Neural cell (in vitro differentiated cells): ENCODE measurements around the gene LRRTM3. TPM values are rescaled to one million over a fixed set of nuclear protein-coding genes. Genes with fewer than 3 reads are reported as not detected.

Experiments
- H2AFZ ChIP-seq: fragments of 200-600, 300-800 bp; sonication (generic), shearing (Covaris generic); 2 replicates; pipeline ENCODE4 v1.6.0; 2014; ENCODE audit warnings: low read depth, mild to moderate bottlenecking, antibody characterized with exemption, low read length, moderate library complexity
- H3F3A ChIP-seq: fragments of 200-600 bp; shearing (Covaris generic); 2 replicates; pipeline ENCODE4 v1.6.1; 2016; ENCODE audit warnings: mild to moderate bottlenecking, moderate library complexity, mixed read lengths, antibody characterized with exemption, low read length; ENCODE audit not compliant: insufficient read depth, poor library complexity, severe bottlenecking
- H3K27ac ChIP-seq: fragments of 200-600, 300-800 bp; sonication (generic), shearing (Covaris generic); 2 replicates; pipeline ENCODE4 v1.5.1; 2014; ENCODE audit warnings: mild to moderate bottlenecking, low read length, moderate library complexity
- H3K27me3 ChIP-seq: fragments of 300-800, 200-600 bp; sonication (generic), shearing (Covaris generic); 2 replicates; pipeline ENCODE4 v1.6.0; 2014; ENCODE audit warnings: mild to moderate bottlenecking, low read depth, low read length, moderate library complexity; ENCODE audit not compliant: insufficient read depth
- H3K36me3 ChIP-seq: fragments of 300-800, 200-600 bp; sonication (generic), shearing (Covaris generic); 2 replicates; pipeline ENCODE4 v1.5.1; 2014; ENCODE audit warnings: mild to moderate bottlenecking, antibody characterized with exemption, low read length, moderate library complexity; ENCODE audit not compliant: insufficient read depth
- H3K4me2 ChIP-seq: fragments of 300-800, 200-600 bp; sonication (generic), shearing (Covaris generic); 2 replicates; pipeline ENCODE4 v1.6.0; 2014; ENCODE audit warnings: mild to moderate bottlenecking, low read length
- H3K4me3 ChIP-seq: fragments of 300-800, 200-600 bp; sonication (generic), shearing (Covaris generic); 2 replicates; pipeline ENCODE4 v1.5.1; 2014; ENCODE audit warnings: mild to moderate bottlenecking, low read length, moderate library complexity
- H3K79me2 ChIP-seq: fragments of 200-600 bp; shearing (Covaris generic); replicated peaks from 2 replicates; pipeline ENCODE4 v1.6.0; 2014; ENCODE audit warnings: mild to moderate bottlenecking, low read length, moderate library complexity; ENCODE audit not compliant: insufficient read depth
- H3K9ac ChIP-seq: fragments of 300-800, 200-600 bp; sonication (generic), shearing (Covaris generic); 2 replicates; pipeline ENCODE4 v1.6.1; 2016; ENCODE audit warnings: mild to moderate bottlenecking, low read length, mixed read lengths
- H3K9me2 ChIP-seq: fragments of 200-600 bp; shearing (Covaris generic); 2 replicates; pipeline ENCODE4 v1.6.1; 2016; ENCODE audit warnings: mild to moderate bottlenecking, low read length, mixed read lengths; ENCODE audit not compliant: insufficient read depth
- H3K9me3 ChIP-seq: fragments of 200-600, 300-800 bp; sonication (generic), shearing (Covaris generic); 2 replicates; pipeline ENCODE4 v1.6.1; 2016; ENCODE audit warnings: mild to moderate bottlenecking, mixed run types, low read length, moderate library complexity, mixed read lengths
- H4K20me1 ChIP-seq: fragments of 200-600 bp; shearing (Covaris generic); 2 replicates; pipeline ENCODE4 v1.6.1; 2016; ENCODE audit warnings: mild to moderate bottlenecking, mixed run types; ENCODE audit not compliant: insufficient read depth
- CTCF ChIP-seq: fragments of 450-650 bp; IDR thresholded peaks from 2 replicates; pipeline ENCODE4 v1.5.1; 2014; ENCODE audit warnings: antibody characterized with exemption, mild to moderate bottlenecking, moderate library complexity; ENCODE audit not compliant: poor library complexity, severe bottlenecking
- EP300 ChIP-seq: fragments of 450-650 bp; conservative IDR thresholded peaks from 2 replicates; pipeline ENCODE4 v1.6.1; 2014; ENCODE audit warnings: antibody characterized with exemption, mild to moderate bottlenecking, moderate library complexity; ENCODE audit not compliant: poor library complexity, severe bottlenecking
- EZH2 ChIP-seq: fragments of 200-600, 300-800 bp; shearing (Covaris generic), sonication (generic); IDR thresholded peaks from 2 replicates; pipeline ENCODE4 v1.6.1; 2014; ENCODE audit warnings: antibody characterized with exemption, low read length, borderline replicate concordance, mild to moderate bottlenecking; ENCODE audit not compliant: insufficient read depth, poor library complexity, severe bottlenecking
- MXI1 ChIP-seq: fragments of 450-650 bp; conservative IDR thresholded peaks from 2 replicates; pipeline ENCODE4 v1.6.1; 2014; ENCODE audit warnings: antibody characterized with exemption, mild to moderate bottlenecking; ENCODE audit not compliant: poor library complexity, severe bottlenecking
- POLR2AphosphoS5 ChIP-seq: IDR thresholded peaks from 2 replicates; pipeline ENCODE4 v1.6.1; 2012
- RAD21 ChIP-seq: fragments of 450-650 bp; conservative IDR thresholded peaks from 2 replicates; pipeline ENCODE4 v1.6.1; 2014; ENCODE audit warnings: antibody characterized with exemption, mild to moderate bottlenecking, moderate library complexity
- REST ChIP-seq: IDR thresholded peaks from 2 replicates; pipeline ENCODE4 v1.6.1; 2012; ENCODE audit warnings: borderline replicate concordance
- SMC3 ChIP-seq: fragments of 450-650 bp; conservative IDR thresholded peaks from 2 replicates; pipeline ENCODE4 v1.6.1; 2014; ENCODE audit warnings: antibody characterized with exemption, mild to moderate bottlenecking, moderate library complexity; ENCODE audit not compliant: poor library complexity
- TAF1 ChIP-seq: IDR thresholded peaks from 2 replicates; pipeline ENCODE4 v1.6.1; 2012; ENCODE audit warnings: low read depth
- polyA plus RNA-seq: library from polyadenylated mRNA; depleted of rRNA; stranded (reverse); fragments of >200 nt; gene quantifications from 2 replicates; pipeline ENCODE4 v1.2.3, GENCODE V29; 2014

The LRRTM3 gene
- polyA plus RNA-seq, 1 donor from 2014 or later = 3.2 TPM

- Histone ChIP-seq H3F3A (no peaks in the 10 kb centered on the region), H3K79me2 (no peaks in the 10 kb centered on the region), H3K9ac (no peak overlapping the region), H3K4me3 (no peak overlapping the region), H3K27ac (no peak overlapping the region), H3K27me3 (no peaks in the 10 kb centered on the region), H3K9me2 (no peaks in the 10 kb centered on the region), H3K4me2 (no peak overlapping the region), H3K9me3 (no peaks in the 10 kb centered on the region), H2AFZ (no peak overlapping the region), H3K36me3 (no peaks in the 10 kb centered on the region), H4K20me1 (no peaks in the 10 kb centered on the region)
- TF ChIP-seq POLR2AphosphoS5 = no peak
- TF ChIP-seq TAF1 = no peak
- TF ChIP-seq MXI1 = no peak
- TF ChIP-seq EZH2 = no peak
- no peak for TF ChIP-seq SMC3
- no peak for TF ChIP-seq EP300
- TF ChIP-seq RAD21 = no peak
- no peak for TF ChIP-seq CTCF
- TF ChIP-seq REST = no peak
These were observed 146.8 kb downstream of the LRRTM3 start for GRCh38 chr10:67072654-67073053.

- no peaks in the 10 kb centered on the region for H3K27me3 ChIP-seq
- no peak overlapping the region for H3K9ac ChIP-seq
- no peaks in the 10 kb centered on the region for H3K9me3 ChIP-seq
- H4K20me1 ChIP-seq = no peaks in the 10 kb centered on the region
- no peaks in the 10 kb centered on the region for H3K9me2 ChIP-seq
- no peaks in the 10 kb centered on the region for H3K79me2 ChIP-seq
- H3F3A ChIP-seq = no peaks in the 10 kb centered on the region
- no peak overlapping the region for H2AFZ ChIP-seq
- H3K27ac ChIP-seq = no peak overlapping the region
- H3K4me2 ChIP-seq = no peak overlapping the region
- no peak overlapping the region for H3K4me3 ChIP-seq
- TF ChIP-seq RAD21 = no peak
- TF ChIP-seq REST = no peak
- TF ChIP-seq TAF1 = no peak
- no peak for TF ChIP-seq SMC3
- TF ChIP-seq POLR2AphosphoS5 = no peak
- no peak for TF ChIP-seq CTCF
- TF ChIP-seq MXI1 = no peak
- no peak for TF ChIP-seq EP300
- TF ChIP-seq EZH2 = no peak
- H3K36me3 ChIP-seq = no peaks in the 10 kb centered on the region
These were observed 149.7 kb downstream of the LRRTM3 start for GRCh38 chr10:67075491-67075971.
